Measurements from ENCODE around the gene NRARP. TPM values are rescaled to one million over a fixed set of nuclear protein-coding genes. Genes with fewer than 3 reads are reported as not detected.

The NRARP gene
- total and polyA plus RNA-seq, 10 of the 15 experiments (the other 5 are each of a cell fraction or from before 2014, with no cell fraction given): 0.06 to 9.2 (median 2.2) TPM; not detected in 2

GRCh38 chr9:137298401-137299202 lies 3.5 kb downstream of the NRARP start:
- Histone ChIP-seq H2AFZ (ENCODE audit: control insufficient read depth, low read depth, low read length) (no peak overlapping the region), H3K4me1 (ENCODE audit: control insufficient read depth, insufficient read depth, low read length) (peaks cover 23% of the 10 kb centered on the region), H3K79me2 (ENCODE audit: control insufficient read depth, insufficient read depth, low read length) (no peaks in the 10 kb centered on the region; the same call in 1 of the 2 replicates), H3K4me2 (ENCODE audit: control insufficient read depth, insufficient read depth) (peak overlapping the region; percentile 17; the same call in 1 of the 2 replicates), H3K9me3 (replicated peaks; ENCODE audit: control insufficient read depth, insufficient read depth, low read length) (peaks cover 2% of the 10 kb centered on the region; the same call in 2 of the 3 replicates), H3K27ac (ENCODE audit: control insufficient read depth, insufficient read depth) (no peak overlapping the region), H3K9ac (ENCODE audit: control insufficient read depth, insufficient read depth, low read length) (no peak overlapping the region), H4K20me1 (ENCODE audit: control insufficient read depth, insufficient read depth) (no peaks in the 10 kb centered on the region), H3K36me3 (ENCODE audit: control insufficient read depth in 2 of 2, insufficient read depth in 2 of 2, low read length in 1 of 2) (no peaks in the 10 kb centered on the region), H3K4me3 (no peak overlapping the region), H3K27me3 (replicated peaks in 1 of 2; ENCODE audit: control insufficient read depth in 2 of 2, insufficient read depth in 2 of 2, low read length in 1 of 2) (no peaks in the 10 kb centered on the region; a peak in 1 of 4 replicates)
- ChIA-PET SMC1A (ENCODE audit: uncharacterized antibody, unreplicated experiment) (no interaction called here), RAD21 (ENCODE audit: unreplicated experiment) (no interaction called here), CTCF (interaction anchor here (0.6 to 2.5 kb wide), 3 partner anchors 12 to 208 kb away, joined by 3 to 5 read pairs (median 3); no protein-coding TSS in a partner anchor), POLR2A (interaction anchor here (1.1 kb wide), 1 partner anchor 147 kb away, joined by 3 read pairs; no protein-coding TSS in a partner anchor)
- no TSS peak for BruUV-seq (replicated peaks)
- ATAC-seq: no peak
- no peak for FAIRE-seq
- WGBS (ENCODE audit: insufficient coverage, insufficient replicate concordance, low lambda C conversion rate, missing lambda C conversion rate): 64% methylated on average over 24 of the region's 24 CpGs
- intact Hi-C loops (cut with micrococcal nuclease; ENCODE audit: unreplicated experiment): loop anchor here (10.0 kb wide), 1 partner anchor 226 kb away; no protein-coding TSS in a partner anchor
- in situ Hi-C loops (cut with MboI): no loop called here
- no peak for DNase-seq (ENCODE audit: low read depth, low spot score)
- TF ChIP-seq JUND (IDR thresholded peaks at IDR 0.05; ENCODE audit: low read depth, low read length): no peak
- TF ChIP-seq REST (IDR thresholded peaks at IDR 0.05; ENCODE audit: low read depth, low read length): no peak
- no peak for TF ChIP-seq ZSCAN29 (IDR thresholded peaks at IDR 0.05)
- TF ChIP-seq PAX5 (IDR thresholded peaks at IDR 0.05; ENCODE audit: borderline replicate concordance, low read depth, low read length): no peak
- TF ChIP-seq NRF1 (conservative IDR thresholded peaks at IDR 0.05; ENCODE audit: low read depth, low read length): no peak
- TF ChIP-seq E2F8 (IDR thresholded peaks at IDR 0.05; ENCODE audit: low read depth, partially characterized antibody): no peak
- no peak for TF ChIP-seq BRCA1 (IDR thresholded peaks at IDR 0.05; ENCODE audit: low read depth, low read length)
- no peak for TF ChIP-seq HSF1 (IDR thresholded peaks at IDR 0.05; ENCODE audit: low read depth, low read length)
- no peak for TF ChIP-seq SUZ12 (IDR thresholded peaks at IDR 0.05; ENCODE audit: unreplicated experiment)
- no peak for TF ChIP-seq SUPT20H (IDR thresholded peaks at IDR 0.05; ENCODE audit: borderline replicate concordance, control insufficient read depth, low read depth, low read length)
- TF ChIP-seq CREM (IDR thresholded peaks at IDR 0.05; ENCODE audit: low read depth): no peak

All from GM12878 (cell line).